DOHH2 (cell line): Measurements from ENCODE around the gene ABCD2.

Source experiments
- EZH2phosphoT487 ChIP-seq: fragments of 200-600 bp; sonication (generic); IDR thresholded peaks from 2 replicates; pipeline ENCODE4 v1.6.1; 2017; ENCODE audit warnings: borderline replicate concordance, mild to moderate bottlenecking, antibody characterized with exemption, low read length, moderate library complexity, mixed read lengths
- TF ChIP-seq, protein P1 (sequence below): fragments of 200-600 bp; sonication (generic); IDR thresholded peaks from one replicate; pipeline ENCODE4 v1.5.1; 2014; ENCODE audit warnings: antibody characterized with exemption, mild to moderate bottlenecking, low read depth, low read length; ENCODE audit not compliant: poor library complexity, severe bottlenecking

DNA sequence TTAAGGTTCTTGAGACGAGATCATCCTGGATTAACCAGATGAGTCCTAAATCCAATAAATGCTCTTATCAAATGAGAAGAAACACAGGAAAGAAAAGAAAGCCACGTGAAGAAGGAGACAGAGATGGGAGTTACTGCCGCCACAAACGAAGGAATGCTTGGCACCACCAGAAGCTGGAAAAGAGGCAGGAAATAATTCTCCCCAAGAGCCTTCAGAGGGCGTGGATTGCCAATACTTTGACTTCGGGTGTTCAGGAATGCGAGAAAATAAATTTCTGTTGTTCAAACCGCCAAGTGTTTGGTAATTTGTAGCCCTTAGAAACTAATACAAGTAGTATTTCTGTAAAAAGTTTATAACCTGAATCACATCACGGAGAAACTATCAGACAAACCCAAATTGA lies 31.3 kb downstream of the ABCD2 start:
- TF ChIP-seq, protein P1, sequence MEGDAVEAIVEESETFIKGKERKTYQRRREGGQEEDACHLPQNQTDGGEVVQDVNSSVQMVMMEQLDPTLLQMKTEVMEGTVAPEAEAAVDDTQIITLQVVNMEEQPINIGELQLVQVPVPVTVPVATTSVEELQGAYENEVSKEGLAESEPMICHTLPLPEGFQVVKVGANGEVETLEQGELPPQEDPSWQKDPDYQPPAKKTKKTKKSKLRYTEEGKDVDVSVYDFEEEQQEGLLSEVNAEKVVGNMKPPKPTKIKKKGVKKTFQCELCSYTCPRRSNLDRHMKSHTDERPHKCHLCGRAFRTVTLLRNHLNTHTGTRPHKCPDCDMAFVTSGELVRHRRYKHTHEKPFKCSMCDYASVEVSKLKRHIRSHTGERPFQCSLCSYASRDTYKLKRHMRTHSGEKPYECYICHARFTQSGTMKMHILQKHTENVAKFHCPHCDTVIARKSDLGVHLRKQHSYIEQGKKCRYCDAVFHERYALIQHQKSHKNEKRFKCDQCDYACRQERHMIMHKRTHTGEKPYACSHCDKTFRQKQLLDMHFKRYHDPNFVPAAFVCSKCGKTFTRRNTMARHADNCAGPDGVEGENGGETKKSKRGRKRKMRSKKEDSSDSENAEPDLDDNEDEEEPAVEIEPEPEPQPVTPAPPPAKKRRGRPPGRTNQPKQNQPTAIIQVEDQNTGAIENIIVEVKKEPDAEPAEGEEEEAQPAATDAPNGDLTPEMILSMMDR = no peak
- no peak for TF ChIP-seq EZH2phosphoT487
